K562 (cell line): ENCODE measurements around the gene EMP2. TPM values are rescaled to one million over a fixed set of nuclear protein-coding genes. Genes with fewer than 3 reads are reported as not detected.

Experiments used
- BACH1 ChIP-seq: fragments of 200-800 bp; sonication (Bioruptor generic); IDR thresholded peaks from 2 replicates; pipeline ENCODE4 v1.6.1; 2016; ENCODE audit warnings: missing genetic modification characterization, missing compliant biosample characterization
- C11orf30 ChIP-seq: fragments of 450-650 bp; IDR thresholded peaks from 2 replicates; pipeline ENCODE4 v1.6.1; 2016; ENCODE audit warnings: low read depth, mild to moderate bottlenecking
- DNMT1 ChIP-seq: fragments of 450-650 bp; IDR thresholded peaks from 2 replicates; pipeline ENCODE4 v1.6.1; 2016; ENCODE audit warnings: antibody characterized with exemption, mild to moderate bottlenecking
- ELF4 ChIP-seq: fragments of 450-650 bp; formaldehyde crosslinking; IDR thresholded peaks from 2 replicates; pipeline ENCODE4 v1.4.0; 2022; ENCODE audit warnings: missing genetic modification characterization
- GATA2 ChIP-seq: sonication (generic); formaldehyde crosslinking; IDR thresholded peaks from 2 replicates; pipeline ENCODE4 v1.4.0; 2020; ENCODE audit warnings: mild to moderate bottlenecking, missing genetic modification reagents
- GATAD2B ChIP-seq: fragments of 450-650 bp; IDR thresholded peaks from 2 replicates; pipeline ENCODE4 v1.6.1; 2017; ENCODE audit warnings: mild to moderate bottlenecking, borderline replicate concordance
- HDGF ChIP-seq: fragments of 450-650 bp; IDR thresholded peaks from 2 replicates; pipeline ENCODE4 v1.6.1; 2016
- HNRNPH1 ChIP-seq: fragments of 200-400 bp; formaldehyde crosslinking; optimal IDR thresholded peaks from 2 replicates; pipeline ENCODE3; 2017; ENCODE audit warnings: low read depth, mild to moderate bottlenecking, low read length, moderate library complexity
- KLF10 ChIP-seq: fragments of 250-450 bp; sonication (Bioruptor Pico); IDR thresholded peaks from 2 replicates; pipeline ENCODE4 v1.6.1; 2021; ENCODE audit warnings: matching md5 sums
- MAFG ChIP-seq: fragments of 450-650 bp; conservative IDR thresholded peaks from 2 replicates; pipeline ENCODE4 v1.6.1; 2016; ENCODE audit warnings: missing genetic modification characterization, missing compliant biosample characterization
- MCM7 ChIP-seq, 2 experiments: fragments of 450-650 bp; IDR thresholded peaks; 2 replicates each; pipeline ENCODE4 v1.6.1; 2016 to 2018
- MECOM ChIP-seq: fragments of 250-450 bp; sonication (Bioruptor Pico); IDR thresholded peaks from 2 replicates; pipeline ENCODE4 v1.8.0; 2022; ENCODE audit warnings: inconsistent platforms
- NFATC3 ChIP-seq: fragments of 450-650 bp; IDR thresholded peaks from 2 replicates; pipeline ENCODE4 v1.6.1; 2017; ENCODE audit warnings: mild to moderate bottlenecking
- NR2C2 ChIP-seq, 2 experiments: fragments of 200-800 bp in 1 of 2; sonication (Bioruptor generic) in 1 of 2; sonication (generic) in 1 of 2; formaldehyde crosslinking in 1 of 2; IDR thresholded peaks; 2 replicates each; pipeline versions ENCODE4 v1.6.1 to v1.8.0; 2016 to 2022; ENCODE audit warnings: mild to moderate bottlenecking in 1 of 2, missing compliant biosample characterization in 1 of 2, missing genetic modification characterization in 1 of 2, missing genetic modification reagents in 1 of 2
- RNF2 ChIP-seq: sonication (generic); IDR thresholded peaks from 2 replicates; pipeline ENCODE4 v1.6.1; 2016
- USF2 ChIP-seq: sonication (generic); formaldehyde crosslinking; IDR thresholded peaks from 2 replicates; pipeline ENCODE4 v1.5.0; 2020; ENCODE audit warnings: missing genetic modification reagents
- XRCC3 ChIP-seq: fragments of 450-650 bp; IDR thresholded peaks from 2 replicates; pipeline ENCODE4 v1.6.1; 2017; ENCODE audit warnings: mild to moderate bottlenecking, moderate library complexity
- ZFP91 ChIP-seq: sonication (generic); formaldehyde crosslinking; IDR thresholded peaks from 2 replicates; pipeline ENCODE4 v1.8.0; 2022; ENCODE audit warnings: mild to moderate bottlenecking, missing genetic modification reagents
- ZFX ChIP-seq: sonication (generic); formaldehyde crosslinking; IDR thresholded peaks from 2 replicates; pipeline ENCODE4 v1.8.0; 2022; ENCODE audit warnings: mild to moderate bottlenecking, missing genetic modification reagents, moderate library complexity
- ZHX1 ChIP-seq: fragments of 150-350 bp; conservative IDR thresholded peaks from 2 replicates; pipeline ENCODE4 v1.6.1; 2014; ENCODE audit warnings: low read length
- ZNF146 ChIP-seq: IDR thresholded peaks from one replicate; pipeline ENCODE4 v1.6.1; 2018; ENCODE audit warnings: missing compliant biosample characterization; ENCODE audit not compliant: unreplicated experiment
- ZNF175 ChIP-seq: fragments of 200-800 bp; sonication (Bioruptor generic); IDR thresholded peaks from 2 replicates; pipeline ENCODE4 v1.6.1; 2016; ENCODE audit warnings: low read depth, mild to moderate bottlenecking, missing genetic modification characterization, missing compliant biosample characterization
- ZNF316 ChIP-seq: fragments of 450-650 bp; IDR thresholded peaks from 2 replicates; pipeline ENCODE4 v1.6.1; 2016
- ZNF347 ChIP-seq: fragments of 450-650 bp; formaldehyde crosslinking; IDR thresholded peaks from 2 replicates; pipeline ENCODE4 v1.4.0; 2020; ENCODE audit warnings: low read depth, mild to moderate bottlenecking, moderate library complexity
- polyA plus RNA-seq, 8 experiments: library from polyadenylated mRNA; depleted of rRNA in 4 of 8; stranded (reverse) in 5 of 8; unstranded in 3 of 8; fragments of >200 nt; fragmentation: Nextera tagmentation in 2 of 8; fragmentation: Illumina TruSeq in 1 of 8; extraction: Ambion mirVana in 2 of 8; extraction: Trizol in 1 of 8; gene quantifications; 2 replicates each; pipeline versions ENCODE4 v1.2.1 to v1.2.3, GENCODE V29; 2011 to 2014; ENCODE audit warnings: inconsistent platforms in 1 of 8, missing spikeins in 1 of 8
- total RNA-seq, 7 experiments: library from RNA; depleted of rRNA in 6 of 7; stranded (reverse); fragments of >200 nt in 6 of 7; fragmentation: Illumina TruSeq in 2 of 7; extraction: Trizol in 2 of 7; gene quantifications; 2 replicates each; pipeline versions ENCODE4 v1.2.1 to v1.2.3, GENCODE V29; 2011 to 2021; ENCODE audit warnings: low replicate concordance in 1 of 7
- TF ChIP-seq, protein P1 (sequence below): fragments of 450-650 bp; formaldehyde crosslinking; IDR thresholded peaks from 2 replicates; pipeline ENCODE4 v1.4.0; 2020; ENCODE audit warnings: mild to moderate bottlenecking, moderate library complexity

The EMP2 gene
- total and polyA plus RNA-seq, 9 of the 15 experiments (the other 6 are each of a cell fraction or from before 2014, with no cell fraction given) = 0.73 to 6.2 (median 3.1) TPM

GRCh38 chr16:10625595-10626357 is 45.4 kb upstream of the EMP2 start (continued):
- TF ChIP-seq, protein P1, sequence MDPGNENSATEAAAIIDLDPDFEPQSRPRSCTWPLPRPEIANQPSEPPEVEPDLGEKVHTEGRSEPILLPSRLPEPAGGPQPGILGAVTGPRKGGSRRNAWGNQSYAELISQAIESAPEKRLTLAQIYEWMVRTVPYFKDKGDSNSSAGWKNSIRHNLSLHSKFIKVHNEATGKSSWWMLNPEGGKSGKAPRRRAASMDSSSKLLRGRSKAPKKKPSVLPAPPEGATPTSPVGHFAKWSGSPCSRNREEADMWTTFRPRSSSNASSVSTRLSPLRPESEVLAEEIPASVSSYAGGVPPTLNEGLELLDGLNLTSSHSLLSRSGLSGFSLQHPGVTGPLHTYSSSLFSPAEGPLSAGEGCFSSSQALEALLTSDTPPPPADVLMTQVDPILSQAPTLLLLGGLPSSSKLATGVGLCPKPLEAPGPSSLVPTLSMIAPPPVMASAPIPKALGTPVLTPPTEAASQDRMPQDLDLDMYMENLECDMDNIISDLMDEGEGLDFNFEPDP = no peak
- TF ChIP-seq C11orf30 (peak; percentile 92), NFATC3 (no peak), GATA2 (CRISPR knock-in tag) (no peak), ZNF146 (CRISPR knock-in tag) (no peak), MAFG (peak; percentile 97), ELF4 (CRISPR knock-in tag) (no peak), MECOM (CRISPR knock-in tag) (no peak), ZNF347 (CRISPR knock-in tag) (no peak), MCM7 (IDR thresholded peaks at IDR 0.05) (no peak), HNRNPH1 (no peak), DNMT1 (no peak), HDGF (no peak), RNF2 (no peak), ZHX1 (no peak), XRCC3 (no peak), ZFX (CRISPR knock-in tag) (no peak), NR2C2 (CRISPR knock-in tag; IDR thresholded peaks at IDR 0.05) (no peak), NR2C2 (tag; IDR thresholded peaks at IDR 0.05) (no peak), KLF10 (no peak), BACH1 (tag) (peak; percentile 77; the same call in 1 of the 2 replicates), GATAD2B (no peak), ZFP91 (CRISPR knock-in tag) (no peak), ZNF316 (peak; percentile 97), USF2 (no peak), ZNF175 (CRISPR knock-in tag) (no peak)
